Measurements from ENCODE around the gene GAB1.

DNA sequence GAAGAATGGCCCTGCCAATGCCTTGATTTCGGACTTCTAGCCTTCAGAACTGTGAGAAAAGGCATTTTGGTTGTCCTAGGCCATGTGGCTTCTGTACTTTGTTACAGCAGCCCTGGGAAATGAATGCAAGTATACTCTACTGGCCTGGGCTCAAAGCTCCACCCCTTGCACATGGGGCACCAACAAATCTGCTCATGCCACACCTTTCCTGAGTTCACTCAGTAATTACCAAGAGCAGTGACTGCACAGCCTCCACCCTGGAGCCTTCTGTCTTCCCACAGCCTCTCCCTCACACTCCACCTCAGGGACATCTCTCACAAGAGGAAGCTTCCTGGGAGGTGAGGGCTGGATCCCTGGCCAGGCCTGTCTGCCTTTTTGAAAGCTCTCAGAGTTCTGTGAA, 29.1 kb upstream of the GAB1 start:
- TF ChIP-seq JUND (IDR thresholded peaks at IDR 0.05), result no peak
- TF ChIP-seq, protein P1, sequence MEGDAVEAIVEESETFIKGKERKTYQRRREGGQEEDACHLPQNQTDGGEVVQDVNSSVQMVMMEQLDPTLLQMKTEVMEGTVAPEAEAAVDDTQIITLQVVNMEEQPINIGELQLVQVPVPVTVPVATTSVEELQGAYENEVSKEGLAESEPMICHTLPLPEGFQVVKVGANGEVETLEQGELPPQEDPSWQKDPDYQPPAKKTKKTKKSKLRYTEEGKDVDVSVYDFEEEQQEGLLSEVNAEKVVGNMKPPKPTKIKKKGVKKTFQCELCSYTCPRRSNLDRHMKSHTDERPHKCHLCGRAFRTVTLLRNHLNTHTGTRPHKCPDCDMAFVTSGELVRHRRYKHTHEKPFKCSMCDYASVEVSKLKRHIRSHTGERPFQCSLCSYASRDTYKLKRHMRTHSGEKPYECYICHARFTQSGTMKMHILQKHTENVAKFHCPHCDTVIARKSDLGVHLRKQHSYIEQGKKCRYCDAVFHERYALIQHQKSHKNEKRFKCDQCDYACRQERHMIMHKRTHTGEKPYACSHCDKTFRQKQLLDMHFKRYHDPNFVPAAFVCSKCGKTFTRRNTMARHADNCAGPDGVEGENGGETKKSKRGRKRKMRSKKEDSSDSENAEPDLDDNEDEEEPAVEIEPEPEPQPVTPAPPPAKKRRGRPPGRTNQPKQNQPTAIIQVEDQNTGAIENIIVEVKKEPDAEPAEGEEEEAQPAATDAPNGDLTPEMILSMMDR (IDR thresholded peaks at IDR 0.05; ENCODE audit: low read depth, low read length, missing input control), result no peak
- no peak for TF ChIP-seq GABPA (IDR thresholded peaks at IDR 0.05 in 1 of 2, conservative IDR thresholded peaks at IDR 0.05 in 1 of 2)
- no peak for TF ChIP-seq FOXA1 (IDR thresholded peaks at IDR 0.05)
- TF ChIP-seq, protein P2, sequence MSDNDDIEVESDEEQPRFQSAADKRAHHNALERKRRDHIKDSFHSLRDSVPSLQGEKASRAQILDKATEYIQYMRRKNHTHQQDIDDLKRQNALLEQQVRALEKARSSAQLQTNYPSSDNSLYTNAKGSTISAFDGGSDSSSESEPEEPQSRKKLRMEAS (IDR thresholded peaks at IDR 0.05), result no peak
- no peak for TF ChIP-seq SP1 (IDR thresholded peaks at IDR 0.05)
- no peak for TF ChIP-seq ATF3 (IDR thresholded peaks at IDR 0.05)

All from liver (tissue), 3 donors.